Adipose tissue (tissue), 3 donors: Measurements from ENCODE around the gene LCE3D. TPM values are rescaled to one million over a fixed set of nuclear protein-coding genes. Genes with fewer than 3 reads are reported as not detected.

ENCODE experiments used
- H3K27ac ChIP-seq: one replicate; pipeline ENCODE4 v1.5.1; 2013; ENCODE audit warnings: low read depth, low read length
- WGBS, 3 donors: extraction: QIAGEN DNeasy Blood & Tissue Kit; methylation state at CpG; one replicate each; pipeline ENCODE4 v1.1.7; 2013; 5-methylcytosine and 5-hydroxymethylcytosine counted together
- polyA plus RNA-seq, 3 donors: library from polyadenylated mRNA; stranded (reverse); fragments of 200-250 nt; gene quantifications; one replicate each; pipeline ENCODE4 v1.2.3, GENCODE V29; 2013
- donor health status: healthy with polysubstance abuse.
- donor health status: Bipolar disorder and iron deficiency.
- donor health status: healthy.

The LCE3D gene
- polyA plus RNA-seq, 3 donors, result not detected

DNA sequence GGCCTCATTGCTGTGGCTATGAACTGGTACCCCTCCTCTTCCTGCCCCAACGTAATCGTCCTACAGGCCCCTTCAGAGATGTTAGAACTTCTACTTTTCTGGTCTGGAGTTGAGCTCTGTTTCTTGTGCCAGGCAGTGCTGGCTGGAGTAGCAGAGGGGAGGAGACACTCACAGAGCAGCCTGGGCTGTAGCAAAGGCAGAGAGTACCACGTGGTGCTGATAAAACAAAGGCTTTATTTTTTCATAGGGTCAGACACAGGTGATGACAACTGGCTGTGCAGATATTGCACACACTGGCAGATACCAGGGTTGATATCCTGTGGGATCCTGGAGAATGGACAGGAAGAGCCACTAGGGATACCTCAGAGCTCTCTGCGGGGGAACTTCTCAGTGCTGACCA, 42.8 kb downstream of the LCE3D start:
- H3K27ac ChIP-seq, result no peak overlapping the region
- 35 to 46% (median 44%) methylated on average over 4 of the region's 4 CpGs for WGBS, 3 donors

DNA sequence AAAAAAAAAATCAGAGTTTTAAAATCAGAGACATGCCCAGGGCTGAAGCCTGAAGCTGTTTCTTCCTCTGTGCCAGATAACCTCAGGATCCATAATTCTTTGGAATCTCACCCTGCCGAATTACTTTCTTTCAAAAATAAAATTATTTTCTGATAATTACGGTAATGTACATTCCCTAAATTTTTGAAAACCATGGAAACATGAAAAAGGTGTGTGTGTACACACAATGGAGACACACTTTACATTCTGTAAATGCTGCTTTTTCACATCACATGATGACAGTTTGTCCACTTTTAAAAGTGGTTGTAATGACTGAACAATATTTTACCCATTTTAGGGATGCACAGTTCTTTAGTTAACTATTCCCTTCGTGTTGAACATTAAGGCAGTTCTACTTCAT, 44.5 kb downstream of the LCE3D start:
- WGBS, 3 donors, result 57 to 80% (median 76%) methylated on average over 3 of the region's 3 CpGs

GRCh38 chr1:152533327-152533938, 46.9 kb downstream of the LCE3D start:
- no peak overlapping the region for H3K27ac ChIP-seq
- WGBS, 3 donors, result 18 to 23% (median 23%) methylated on average over 7 of the region's 7 CpGs

More for the DNA sequence above, 44.5 kb downstream of the LCE3D start:
- no peak overlapping the region for H3K27ac ChIP-seq

Other genes starting within 250 kb of the LCE3D start
- under 1 TPM in 1 of 3 donors, not detected in 2; 0.01 TPM for gene FLG2, start 220.5 kb downstream of the LCE3D start, polyA plus RNA-seq
- 1 to 10 TPM in 1 of 3 donors, under 1 TPM in 1, not detected in 1; 0.36 to 5.0 TPM for gene CRNN, start 166.3 kb downstream of the LCE3D start, polyA plus RNA-seq
- not detected for gene LCE5A, start 69.7 kb downstream of the LCE3D start, polyA plus RNA-seq
- under 1 TPM in 1 of 3 donors, not detected in 2; 0.52 TPM for gene CRCT1, start 66.0 kb downstream of the LCE3D start, polyA plus RNA-seq
- not detected for gene LCE3E, start 13.7 kb downstream of the LCE3D start, polyA plus RNA-seq
- not detected for gene LCE3C, start 19.7 kb upstream of the LCE3D start, polyA plus RNA-seq
- not detected for gene LCE3B, start 33.3 kb upstream of the LCE3D start, polyA plus RNA-seq
- not detected for gene LCE3A, start 42.6 kb upstream of the LCE3D start, polyA plus RNA-seq
- gene LCE2D, start 82.9 kb upstream of the LCE3D start, polyA plus RNA-seq, result not detected
- not detected for gene LCE2C, start 94.8 kb upstream of the LCE3D start, polyA plus RNA-seq
- gene LCE2B, start 105.6 kb upstream of the LCE3D start, polyA plus RNA-seq, result not detected
- not detected for gene LCE2A, start 117.8 kb upstream of the LCE3D start, polyA plus RNA-seq
- not detected for gene LCE4A, start 127.6 kb upstream of the LCE3D start, polyA plus RNA-seq
- not detected for gene KPRP, start 177.5 kb upstream of the LCE3D start, polyA plus RNA-seq
- gene LCE1F, start 194.6 kb upstream of the LCE3D start, polyA plus RNA-seq, result not detected
- gene LCE1E, start 205.7 kb upstream of the LCE3D start, polyA plus RNA-seq, result not detected
- gene LCE1D, start 216.2 kb upstream of the LCE3D start, polyA plus RNA-seq, result not detected
- gene LCE1C, start 226.1 kb upstream of the LCE3D start, polyA plus RNA-seq, result not detected
- not detected for gene LCE1B, start 231.5 kb upstream of the LCE3D start, polyA plus RNA-seq
- not detected for gene LCE1A, start 247.0 kb upstream of the LCE3D start, polyA plus RNA-seq